ENCODE measurements around the gene L1TD1. TPM values are rescaled to one million over a fixed set of nuclear protein-coding genes. Genes with fewer than 3 reads are reported as not detected.

L1TD1 gene
- total and polyA plus RNA-seq, 2 donors (not counting 1 experiment from before 2014, with no cell fraction given), result 0.09 TPM; not detected in 1

DNA sequence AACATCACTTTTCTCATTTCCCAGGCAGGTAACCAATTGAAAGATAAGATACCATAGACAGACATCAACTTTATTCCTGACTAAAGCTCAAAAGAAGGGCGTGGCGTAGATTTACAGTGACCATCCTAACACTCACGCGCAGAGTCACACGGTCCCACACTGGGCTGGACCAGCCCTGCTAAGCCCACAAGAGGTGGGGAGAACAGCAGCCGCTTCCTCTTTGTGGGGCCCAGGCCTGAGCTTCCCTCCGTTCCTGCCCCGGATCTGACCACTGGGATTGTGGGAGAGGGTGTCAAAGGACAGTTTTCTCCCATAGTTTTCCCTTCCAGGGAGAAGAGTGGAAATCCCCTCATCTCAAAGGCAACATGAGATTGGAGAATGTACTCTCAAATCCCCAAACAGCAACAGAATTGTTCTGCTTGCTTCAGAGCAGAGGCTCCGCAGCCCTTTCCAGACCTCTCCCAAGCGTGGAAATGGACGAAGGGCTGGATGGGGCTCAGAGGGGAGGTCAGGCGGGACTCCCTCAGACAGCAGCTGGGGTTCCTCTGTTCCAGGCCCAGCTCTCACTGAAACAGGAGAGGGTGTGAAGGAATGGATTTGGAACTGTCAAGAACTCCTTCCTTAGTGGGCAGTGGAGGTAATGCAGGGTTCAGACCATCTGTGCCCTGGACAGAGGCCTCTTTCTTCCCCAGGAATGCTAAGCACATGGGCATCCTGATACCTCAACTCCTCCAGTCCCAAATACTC lies 33.7 kb downstream of the L1TD1 start:
- Mint-ChIP-seq H3K4me1 (no peaks in the 10 kb centered on the region), H3K27ac (no peak overlapping the region), H3K9me3 (ENCODE audit: insufficient read depth) (no peaks in the 10 kb centered on the region), H3K4me3 (no peak overlapping the region), H3K27me3 (peaks cover 4% of the 10 kb centered on the region)
- POLR2A ChIA-PET, result no interaction called here
- H4K20me1 ChIP-seq (ENCODE audit: control insufficient read depth, insufficient read depth, low read length, poor library complexity, severe bottlenecking), result no peaks in the 10 kb centered on the region
- H3K27me3 ChIP-seq (replicated peaks in 1 of 4; ENCODE audit: control extremely low read depth in 1 of 4, control insufficient read depth in 3 of 4, insufficient read depth in 4 of 4, low read length in 3 of 4), result no peaks in the 10 kb centered on the region
- H3K9ac ChIP-seq (ENCODE audit: low read length), result no peak overlapping the region
- H3K4me2 ChIP-seq (replicated peaks; ENCODE audit: low read depth, low read length, poor library complexity, severe bottlenecking), result no peak overlapping the region
- CTCF ChIA-PET, result no interaction called here
- ATAC-seq (ENCODE audit: low read depth), result no peak
- H2AFZ ChIP-seq (ENCODE audit: insufficient read depth, low read depth, low read length, poor library complexity, severe bottlenecking), result no peak overlapping the region
- no peak for DNase-seq
- H3K9me3 ChIP-seq (ENCODE audit: control extremely low read depth in 1 of 3, control insufficient read depth in 2 of 3, insufficient read depth in 1 of 3, low read length in 2 of 3), result no peaks in the 10 kb centered on the region
- intact Hi-C loops (cut with micrococcal nuclease), result no loop called here
- no peaks in the 10 kb centered on the region for H3K79me2 ChIP-seq (ENCODE audit: control insufficient read depth, insufficient read depth, low read length)
- no peak overlapping the region for H3K4me3 ChIP-seq (ENCODE audit: control extremely low read depth in 1 of 5, extremely low read depth in 1 of 5, insufficient read depth in 1 of 5, low read depth in 2 of 5, low read length in 4 of 5)
- no peaks in the 10 kb centered on the region for H3K4me1 ChIP-seq (ENCODE audit: control insufficient read depth in 2 of 2, insufficient read depth in 2 of 2, low read length in 2 of 2)
- H3K27ac ChIP-seq (ENCODE audit: low read length in 2 of 2), result no peak overlapping the region
- no peak for TF ChIP-seq EZH2 (IDR thresholded peaks at IDR 0.05; ENCODE audit: borderline replicate concordance, insufficient read depth, low read depth, low read length, poor library complexity, severe bottlenecking)
- TF ChIP-seq, protein P1, sequence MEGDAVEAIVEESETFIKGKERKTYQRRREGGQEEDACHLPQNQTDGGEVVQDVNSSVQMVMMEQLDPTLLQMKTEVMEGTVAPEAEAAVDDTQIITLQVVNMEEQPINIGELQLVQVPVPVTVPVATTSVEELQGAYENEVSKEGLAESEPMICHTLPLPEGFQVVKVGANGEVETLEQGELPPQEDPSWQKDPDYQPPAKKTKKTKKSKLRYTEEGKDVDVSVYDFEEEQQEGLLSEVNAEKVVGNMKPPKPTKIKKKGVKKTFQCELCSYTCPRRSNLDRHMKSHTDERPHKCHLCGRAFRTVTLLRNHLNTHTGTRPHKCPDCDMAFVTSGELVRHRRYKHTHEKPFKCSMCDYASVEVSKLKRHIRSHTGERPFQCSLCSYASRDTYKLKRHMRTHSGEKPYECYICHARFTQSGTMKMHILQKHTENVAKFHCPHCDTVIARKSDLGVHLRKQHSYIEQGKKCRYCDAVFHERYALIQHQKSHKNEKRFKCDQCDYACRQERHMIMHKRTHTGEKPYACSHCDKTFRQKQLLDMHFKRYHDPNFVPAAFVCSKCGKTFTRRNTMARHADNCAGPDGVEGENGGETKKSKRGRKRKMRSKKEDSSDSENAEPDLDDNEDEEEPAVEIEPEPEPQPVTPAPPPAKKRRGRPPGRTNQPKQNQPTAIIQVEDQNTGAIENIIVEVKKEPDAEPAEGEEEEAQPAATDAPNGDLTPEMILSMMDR (IDR thresholded peaks at IDR 0.05), result no peak
- H3K36me3 ChIP-seq (replicated peaks in 1 of 2; ENCODE audit: control extremely low read depth in 1 of 2, control insufficient read depth in 1 of 2, extremely low read depth in 1 of 2, insufficient read depth in 2 of 2, low read length in 1 of 2), result no peaks in the 10 kb centered on the region
- WGBS (ENCODE audit: insufficient coverage), result 92% methylated on average over 6 of the region's 12 CpGs

DNA sequence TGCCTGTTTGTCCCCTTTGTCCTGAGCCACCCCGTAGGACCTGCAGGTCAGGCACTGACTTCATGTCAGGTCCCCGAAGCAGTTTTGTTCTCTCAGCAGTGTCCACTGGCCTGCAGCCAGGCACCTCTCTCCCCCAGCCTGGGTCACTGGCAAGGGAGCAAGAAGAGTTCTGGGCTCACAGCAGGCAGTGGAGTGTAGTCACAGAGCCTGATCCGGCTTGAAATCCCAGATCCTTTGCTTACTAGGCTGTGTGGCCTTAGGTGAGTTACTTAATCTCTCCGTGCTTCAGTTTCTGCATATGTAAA lies 34.2 kb downstream of the L1TD1 start:
- no peak for TF ChIP-seq EZH2 (IDR thresholded peaks at IDR 0.05; ENCODE audit: borderline replicate concordance, insufficient read depth, low read depth, low read length, poor library complexity, severe bottlenecking)
- TF ChIP-seq, protein P1 (IDR thresholded peaks at IDR 0.05), result no peak
- Histone ChIP-seq H3K9me3 (ENCODE audit: control extremely low read depth in 1 of 3, control insufficient read depth in 2 of 3, insufficient read depth in 1 of 3, low read length in 2 of 3) (no peaks in the 10 kb centered on the region), H3K27me3 (replicated peaks in 1 of 4; ENCODE audit: control extremely low read depth in 1 of 4, control insufficient read depth in 3 of 4, insufficient read depth in 4 of 4, low read length in 3 of 4) (no peaks in the 10 kb centered on the region), H2AFZ (ENCODE audit: insufficient read depth, low read depth, low read length, poor library complexity, severe bottlenecking) (no peak overlapping the region), H4K20me1 (ENCODE audit: control insufficient read depth, insufficient read depth, low read length, poor library complexity, severe bottlenecking) (no peaks in the 10 kb centered on the region), H3K4me2 (replicated peaks; ENCODE audit: low read depth, low read length, poor library complexity, severe bottlenecking) (no peak overlapping the region), H3K9ac (ENCODE audit: low read length) (no peak overlapping the region), H3K79me2 (ENCODE audit: control insufficient read depth, insufficient read depth, low read length) (no peaks in the 10 kb centered on the region), H3K4me3 (ENCODE audit: control extremely low read depth in 1 of 5, extremely low read depth in 1 of 5, insufficient read depth in 1 of 5, low read depth in 2 of 5, low read length in 4 of 5) (no peak overlapping the region), H3K36me3 (replicated peaks in 1 of 2; ENCODE audit: control extremely low read depth in 1 of 2, control insufficient read depth in 1 of 2, extremely low read depth in 1 of 2, insufficient read depth in 2 of 2, low read length in 1 of 2) (no peaks in the 10 kb centered on the region), H3K27ac (ENCODE audit: low read length in 2 of 2) (no peak overlapping the region), H3K4me1 (ENCODE audit: control insufficient read depth in 2 of 2, insufficient read depth in 2 of 2, low read length in 2 of 2) (no peaks in the 10 kb centered on the region)
- ChIA-PET CTCF (no interaction called here), POLR2A (no interaction called here)
- Mint-ChIP-seq H3K4me1 (no peaks in the 10 kb centered on the region), H3K27ac (no peak overlapping the region), H3K4me3 (no peak overlapping the region), H3K9me3 (ENCODE audit: insufficient read depth) (no peaks in the 10 kb centered on the region), H3K27me3 (peaks cover 4% of the 10 kb centered on the region)
- intact Hi-C loops (cut with micrococcal nuclease), result no loop called here
- 93% methylated on average over 3 of the region's 4 CpGs for WGBS (ENCODE audit: insufficient coverage)
- no peak for ATAC-seq (ENCODE audit: low read depth)
- no peak for DNase-seq

All from B cell (primary cell).